Astrocyte (in vitro differentiated cells and primary cell): ENCODE data around the gene THRB. TPM values are rescaled to one million over a fixed set of nuclear protein-coding genes. Genes with fewer than 3 reads are reported as not detected.

Source experiments
- DNase-seq: peaks from one replicate; pipeline ENCODE4 v3.0.0-alpha.2; 2010; ENCODE audit warnings: low read depth
- FAIRE-seq: peaks from 2 replicates; lab custom pipeline; 2011; peaks lifted over from hg19 to GRCh38; lab: Jason Lieb, UNC
- H2AFZ ChIP-seq: 2 replicates; pipeline ENCODE4 v1.6.0; 2012; ENCODE audit warnings: low read depth, low read length, inconsistent platforms
- H3K27ac ChIP-seq: 2 replicates; pipeline ENCODE4 v1.5.1; 2011; ENCODE audit warnings: low read depth, low read length, inconsistent platforms
- H3K27me3 ChIP-seq: 2 replicates; pipeline ENCODE4 v1.6.0; 2011; ENCODE audit warnings: low read length, inconsistent platforms; ENCODE audit not compliant: insufficient read depth
- H3K36me3 ChIP-seq: 2 replicates; pipeline ENCODE4 v1.5.1; 2011; ENCODE audit warnings: low read length, inconsistent platforms; ENCODE audit not compliant: insufficient read depth
- H3K4me1 ChIP-seq: 2 replicates; pipeline ENCODE4 v1.5.1; 2011; ENCODE audit warnings: low read length, inconsistent platforms; ENCODE audit not compliant: insufficient read depth
- H3K4me2 ChIP-seq: 2 replicates; pipeline ENCODE4 v1.6.0; 2012; ENCODE audit warnings: low read length, inconsistent platforms
- H3K4me3 ChIP-seq: 2 replicates; pipeline ENCODE4 v1.5.1; 2011; ENCODE audit warnings: low read depth, mild to moderate bottlenecking, low read length, inconsistent platforms; ENCODE audit not compliant: insufficient read depth
- H3K79me2 ChIP-seq: 2 replicates; pipeline ENCODE4 v1.6.0; 2012; ENCODE audit warnings: mild to moderate bottlenecking, low read length, inconsistent platforms; ENCODE audit not compliant: insufficient read depth
- H3K9ac ChIP-seq: 2 replicates; pipeline ENCODE4 v1.6.0; 2012; ENCODE audit warnings: mild to moderate bottlenecking, low read length, inconsistent platforms
- H3K9me3 ChIP-seq: 2 replicates; pipeline ENCODE4 v1.5.1; 2012; ENCODE audit warnings: low read depth, mild to moderate bottlenecking, low read length, inconsistent platforms; ENCODE audit not compliant: insufficient read depth
- H4K20me1 ChIP-seq: 2 replicates; pipeline ENCODE4 v1.6.0; 2012; ENCODE audit warnings: low read length, inconsistent platforms; ENCODE audit not compliant: insufficient read depth
- H3K27ac Mint-ChIP-seq: one replicate; pipeline ENCODE4 v1.8.0; 2021; ENCODE audit warnings: mild to moderate bottlenecking, mixed read lengths; ENCODE audit not compliant: unreplicated experiment
- H3K27me3 Mint-ChIP-seq: one replicate; pipeline ENCODE4 v1.8.0; 2021; ENCODE audit warnings: low read depth, mixed read lengths; ENCODE audit not compliant: unreplicated experiment
- H3K36me3 Mint-ChIP-seq: one replicate; pipeline ENCODE4 v1.8.0; 2021; ENCODE audit warnings: low read depth, mixed read lengths; ENCODE audit not compliant: unreplicated experiment
- H3K4me1 Mint-ChIP-seq: one replicate; pipeline ENCODE4 v1.8.0; 2021; ENCODE audit warnings: low read depth, mixed read lengths; ENCODE audit not compliant: unreplicated experiment
- H3K4me3 Mint-ChIP-seq: one replicate; pipeline ENCODE4 v1.8.0; 2021; ENCODE audit warnings: mild to moderate bottlenecking, moderate library complexity, mixed read lengths; ENCODE audit not compliant: unreplicated experiment
- H3K9me3 Mint-ChIP-seq: one replicate; pipeline ENCODE4 v1.8.0; 2021; ENCODE audit warnings: mild to moderate bottlenecking, mixed read lengths; ENCODE audit not compliant: unreplicated experiment
- CTCF ChIP-seq: IDR thresholded peaks from 2 replicates; pipeline ENCODE4 v1.5.1; 2011; ENCODE audit warnings: low read depth, mild to moderate bottlenecking, inconsistent platforms, low read length, moderate library complexity; ENCODE audit not compliant: insufficient read depth
- EZH2 ChIP-seq: IDR thresholded peaks from 2 replicates; pipeline ENCODE4 v1.6.1; 2012; ENCODE audit warnings: mild to moderate bottlenecking, low read length, inconsistent platforms; ENCODE audit not compliant: insufficient read depth
- total RNA-seq: library from RNA; stranded (reverse); gene quantifications from 2 replicates; pipeline ENCODE4 v1.2.1, GENCODE V29; 2021

Gene THRB
- total RNA-seq, 1 donor from 2014 or later: 8.5 TPM

- Histone ChIP-seq H3K27me3 (no peaks in the 10 kb centered on the region), H3K4me2 (no peak overlapping the region), H3K4me3 (no peak overlapping the region), H3K36me3 (no peaks in the 10 kb centered on the region), H3K9ac (no peak overlapping the region), H3K27ac (no peak overlapping the region), H2AFZ (no peak overlapping the region), H3K4me1 (no peaks in the 10 kb centered on the region), H3K9me3 (no peaks in the 10 kb centered on the region), H4K20me1 (no peaks in the 10 kb centered on the region), H3K79me2 (no peaks in the 10 kb centered on the region)
- Mint-ChIP-seq H3K4me1 (peaks cover 3% of the 10 kb centered on the region), H3K36me3 (no peaks in the 10 kb centered on the region), H3K27me3 (no peaks in the 10 kb centered on the region), H3K9me3 (no peaks in the 10 kb centered on the region), H3K4me3 (no peak overlapping the region), H3K27ac (no peak overlapping the region)
- TF ChIP-seq EZH2 (no peak), CTCF (no peak)
- FAIRE-seq: no peak
- DNase-seq: no peak
Measured at GRCh38 chr3:24460974-24461373, 33.7 kb downstream of the THRB start.

GRCh38 chr3:24457719-24458118 is 36.9 kb downstream of the THRB start:
- H3K4me3 ChIP-seq: no peak overlapping the region
- peaks cover 5% of the 10 kb centered on the region for H3K4me1 Mint-ChIP-seq
- no peak overlapping the region for H3K9ac ChIP-seq
- H3K79me2 ChIP-seq: no peaks in the 10 kb centered on the region
- H3K27me3 ChIP-seq: no peaks in the 10 kb centered on the region
- H3K27ac Mint-ChIP-seq: no peak overlapping the region
- H3K36me3 ChIP-seq: no peaks in the 10 kb centered on the region
- no peaks in the 10 kb centered on the region for H3K9me3 ChIP-seq
- no peak overlapping the region for H2AFZ ChIP-seq
- TF ChIP-seq CTCF (no peak), EZH2 (no peak)
- no peaks in the 10 kb centered on the region for H3K27me3 Mint-ChIP-seq
- no peaks in the 10 kb centered on the region for H3K36me3 Mint-ChIP-seq
- H3K4me2 ChIP-seq: no peak overlapping the region
- FAIRE-seq (no peak), DNase-seq (no peak)
- H3K4me3 Mint-ChIP-seq: no peak overlapping the region
- no peaks in the 10 kb centered on the region for H3K9me3 Mint-ChIP-seq
- H4K20me1 ChIP-seq: no peaks in the 10 kb centered on the region
- no peak overlapping the region for H3K27ac ChIP-seq
- H3K4me1 ChIP-seq: no peaks in the 10 kb centered on the region

DNA sequence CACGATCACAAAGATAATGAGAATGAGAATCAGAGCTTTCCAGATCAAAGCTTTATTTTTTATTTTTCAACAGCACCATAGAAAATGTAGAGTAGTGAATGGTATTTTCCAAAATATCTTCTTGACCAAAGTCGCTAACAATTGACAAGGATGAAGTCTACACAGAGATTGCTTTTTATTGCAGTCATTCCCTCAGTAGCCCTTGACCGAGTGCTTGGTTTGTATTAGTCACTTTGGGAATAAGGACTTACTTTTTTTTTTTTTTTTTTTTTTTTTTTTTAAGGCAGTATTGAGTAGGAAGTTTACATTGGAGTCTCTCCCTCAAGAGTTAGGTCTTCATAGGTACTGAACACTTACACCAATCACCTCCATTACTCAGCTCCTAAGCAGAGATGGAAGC is 39.8 kb downstream of the THRB start:
- Histone ChIP-seq H3K4me3 (no peak overlapping the region), H3K27me3 (no peaks in the 10 kb centered on the region), H3K9me3 (no peaks in the 10 kb centered on the region), H3K27ac (no peak overlapping the region), H4K20me1 (no peaks in the 10 kb centered on the region), H3K4me2 (no peak overlapping the region), H3K36me3 (no peaks in the 10 kb centered on the region), H3K79me2 (no peaks in the 10 kb centered on the region), H3K9ac (no peak overlapping the region), H3K4me1 (no peaks in the 10 kb centered on the region), H2AFZ (no peak overlapping the region)
- H3K4me3 Mint-ChIP-seq: no peak overlapping the region
- TF ChIP-seq EZH2: no peak
- no peak for TF ChIP-seq CTCF
- H3K9me3 Mint-ChIP-seq: no peaks in the 10 kb centered on the region
- DNase-seq (no peak), FAIRE-seq (no peak)
- peaks cover 2% of the 10 kb centered on the region for H3K36me3 Mint-ChIP-seq
- no peaks in the 10 kb centered on the region for H3K27me3 Mint-ChIP-seq
- H3K4me1 Mint-ChIP-seq: peaks cover 2% of the 10 kb centered on the region
- H3K27ac Mint-ChIP-seq: no peak overlapping the region
